GM19452 (cell line): ENCODE data around the gene CAB39L.
"Not testable (repeated sequence)": the region's sequence is repeated elsewhere in the genome, so short reads cannot be mapped to it uniquely, and the experiment has no call there.

Experiments used
- ATAC-seq: cut with Tn5 transposase; IDR thresholded peaks from one replicate; pipeline ENCODE4 v1.9.1; 2021; ENCODE audit not compliant: unreplicated experiment

The CAB39L gene

GRCh38 chr13:49353908-49354307 lies 90.0 kb downstream of the CAB39L start:
- ATAC-seq, result no peak

GRCh38 chr13:49351871-49352270 lies 92.0 kb downstream of the CAB39L start:
- no peak for ATAC-seq

- no peak for ATAC-seq
These were observed 95.1 kb downstream of the CAB39L start for GRCh38 chr13:49348751-49349150.

GRCh38 chr13:49347650-49348385 lies 96.0 kb downstream of the CAB39L start:
- no peak for ATAC-seq

- no peak for ATAC-seq
These were observed 97.4 kb downstream of the CAB39L start for GRCh38 chr13:49346460-49346859.

GRCh38 chr13:49343731-49344130 lies 100.1 kb downstream of the CAB39L start:
- no peak for ATAC-seq

DNA sequence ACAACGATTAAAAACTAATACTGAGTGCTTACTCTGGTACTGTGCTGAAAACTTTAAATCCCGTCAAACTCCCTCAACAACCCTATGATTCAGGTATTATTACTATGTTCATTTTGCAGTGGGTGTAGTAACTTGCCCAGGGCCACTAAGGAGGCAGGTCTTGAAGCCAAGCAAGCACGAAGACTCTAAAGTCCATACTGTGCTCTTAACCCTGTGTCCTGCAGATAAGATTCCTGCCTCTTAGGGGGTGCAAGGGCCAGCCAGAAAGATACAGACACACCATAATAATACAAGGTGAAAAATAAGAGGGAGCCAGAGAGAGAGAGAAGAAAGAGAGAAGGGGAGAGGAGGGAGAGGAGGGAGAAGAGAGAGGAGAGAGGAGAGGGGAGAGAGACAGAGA lies 100.6 kb downstream of the CAB39L start:
- ATAC-seq, result no peak

- no peak for ATAC-seq
These were observed 101.4 kb downstream of the CAB39L start for GRCh38 chr13:49342454-49342853.

- no peak for ATAC-seq
These were observed 101.9 kb downstream of the CAB39L start for GRCh38 chr13:49341941-49342340.

- ATAC-seq, result no peak
These were observed 102.3 kb downstream of the CAB39L start for GRCh38 chr13:49341517-49341916.

- no peak for ATAC-seq
These were observed 103.7 kb downstream of the CAB39L start for GRCh38 chr13:49340161-49340560.

GRCh38 chr13:49336655-49337054 lies 107.2 kb downstream of the CAB39L start:
- ATAC-seq, result no peak

GRCh38 chr13:49330546-49330864 lies 113.4 kb downstream of the CAB39L start:
- ATAC-seq, result no peak

- no peak for ATAC-seq
These were observed 113.9 kb downstream of the CAB39L start for GRCh38 chr13:49329831-49330545.

DNA sequence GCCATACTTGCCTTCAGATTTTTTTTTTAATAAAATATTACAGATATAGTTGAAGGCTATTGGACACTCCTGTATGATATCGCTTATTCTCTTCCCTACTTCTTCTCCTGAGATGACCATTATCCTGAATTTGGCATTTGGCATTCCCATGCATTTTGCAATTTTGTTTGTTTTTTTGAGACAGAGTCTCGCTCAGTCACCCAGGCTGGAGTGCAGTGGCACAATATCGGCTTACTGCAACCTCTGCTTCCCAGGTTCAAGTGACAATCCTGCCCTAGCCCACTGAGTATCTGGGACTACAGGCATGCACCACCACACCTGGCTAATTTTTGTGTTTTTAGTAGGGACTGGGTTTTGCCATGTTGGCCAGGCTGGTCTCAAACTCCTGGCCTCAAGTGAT lies 116.7 kb downstream of the CAB39L start:
- not testable (repeated sequence) for ATAC-seq

GRCh38 chr13:49326222-49326917 lies 117.5 kb downstream of the CAB39L start:
- ATAC-seq, result no peak

DNA sequence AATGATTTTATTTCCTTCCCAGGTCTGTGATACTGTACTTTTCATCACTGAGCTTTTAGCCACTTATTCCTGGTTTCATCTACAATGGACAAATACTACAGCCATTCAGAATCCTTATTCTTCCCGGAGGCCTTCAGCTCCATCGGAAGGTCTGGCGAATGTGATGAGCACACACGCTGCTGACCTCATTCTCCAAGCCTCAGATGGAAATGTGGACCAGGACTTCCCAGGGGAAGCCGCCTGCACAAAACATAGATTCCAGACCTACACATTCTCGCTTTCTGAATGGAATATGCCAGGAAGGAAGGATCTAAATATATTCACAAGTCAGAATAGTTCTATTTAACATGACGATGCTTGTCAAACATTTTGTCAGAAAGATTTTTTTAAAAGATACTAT lies 120.5 kb downstream of the CAB39L start:
- ATAC-seq, result no peak

- ATAC-seq, result no peak
These were observed 121.2 kb downstream of the CAB39L start for GRCh38 chr13:49322702-49323101.

- no peak for ATAC-seq
These were observed 122.9 kb downstream of the CAB39L start for GRCh38 chr13:49320975-49321374.

- ATAC-seq, result no peak
These were observed 123.9 kb downstream of the CAB39L start for GRCh38 chr13:49319951-49320350.

DNA sequence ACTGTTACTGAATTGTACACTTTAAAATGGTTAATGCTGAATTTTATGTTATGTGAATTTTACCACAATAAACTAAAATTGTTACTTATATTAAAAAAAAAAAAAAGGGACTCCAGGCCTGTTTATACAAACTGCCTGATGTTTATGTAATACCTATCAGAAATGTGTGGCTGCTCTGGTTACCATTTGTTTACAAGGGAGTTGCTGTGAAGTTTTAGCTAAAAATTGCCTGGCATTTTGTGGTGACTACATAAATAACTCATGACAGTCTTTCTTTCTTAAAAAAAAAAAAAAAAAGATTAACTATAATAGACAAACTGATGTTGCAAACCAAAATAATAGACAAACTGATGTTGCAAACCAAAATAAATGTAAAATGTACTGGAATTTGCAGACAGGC lies 124.3 kb downstream of the CAB39L start:
- no peak for ATAC-seq
